ENCODE data around the gene SECISBP2L.
A peak's percentile ranks its signal among the peaks of the same experiment; 100 is the strongest.
"Not testable (repeated sequence)": the region's sequence is repeated elsewhere in the genome, so short reads cannot be mapped to it uniquely, and the experiment has no call there.

SECISBP2L gene

GRCh38 chr15:48972750-48973503 is 73.3 kb downstream of the SECISBP2L start:
- intact Hi-C loops (cut with DNase I), result no loop called here
- peak in 2 of 10 donors; percentile 64 to 77 for DNase-seq

- intact Hi-C loops (cut with DNase I), result not testable (repeated sequence)
Measured at GRCh38 chr15:48970926-48971325, 75.3 kb downstream of the SECISBP2L start.

GRCh38 chr15:48968066-48968465 is 78.2 kb downstream of the SECISBP2L start:
- DNase-seq, result no peak
- intact Hi-C loops (cut with DNase I), result no loop called here

More at GRCh38 chr15:48970926-48971325, 75.3 kb downstream of the SECISBP2L start:
- DNase-seq, result not testable (repeated sequence)

- no peak for DNase-seq
- intact Hi-C loops (cut with DNase I), result no loop called here
Measured at GRCh38 chr15:48967336-48967735, 78.9 kb downstream of the SECISBP2L start.

- intact Hi-C loops (cut with DNase I), result no loop called here
- DNase-seq, result no peak
Measured at GRCh38 chr15:48966595-48967301, 79.5 kb downstream of the SECISBP2L start.

GRCh38 chr15:48965972-48966371 is 80.3 kb downstream of the SECISBP2L start:
- DNase-seq, result peak in 1 of 10 donors; percentile 14

GRCh38 chr15:48964898-48965297 is 81.3 kb downstream of the SECISBP2L start:
- intact Hi-C loops (cut with DNase I), result loop anchor here (5.0 kb wide), 1 partner anchor 88 kb away; the partner anchor contains the start of gene EID1
- no peak for DNase-seq

More at GRCh38 chr15:48965972-48966371, 80.3 kb downstream of the SECISBP2L start:
- intact Hi-C loops (cut with DNase I), result no loop called here

GRCh38 chr15:48963524-48964113 is 82.6 kb downstream of the SECISBP2L start, which contains the start of gene SHC4:
Gene SHC4 (minus strand): TSS chr15:48963919. CDS start chr15:48963015, 904 bp downstream.
- peak; percentile 44 to 96 (median 80) for DNase-seq
- intact Hi-C loops (cut with DNase I), result loop anchor here (5.0 kb wide), 1 partner anchor 86 kb away; the partner anchor contains the start of gene EID1

GRCh38 chr15:48962662-48963523 is 83.4 kb downstream of the SECISBP2L start:
- DNase-seq, result peak in 8 of 10 donors; percentile 23 to 89 (median 35)
- intact Hi-C loops (cut with DNase I), result loop anchor here (5.0 kb wide), 1 partner anchor 86 kb away; the partner anchor contains the start of gene EID1

- intact Hi-C loops (cut with DNase I), result no loop called here
- DNase-seq, result no peak
Measured at GRCh38 chr15:48955967-48956366, 90.3 kb downstream of the SECISBP2L start.

- no peak for DNase-seq
- intact Hi-C loops (cut with DNase I), result no loop called here
Measured at GRCh38 chr15:48955370-48955769, 90.9 kb downstream of the SECISBP2L start.

GRCh38 chr15:48954538-48954937 is 91.7 kb downstream of the SECISBP2L start:
- intact Hi-C loops (cut with DNase I), result no loop called here
- DNase-seq, result no peak

GRCh38 chr15:48946840-48947187 is 99.4 kb downstream of the SECISBP2L start:
- intact Hi-C loops (cut with DNase I), result no loop called here
- DNase-seq, result no peak

- intact Hi-C loops (cut with DNase I), result no loop called here
- no peak for DNase-seq
Measured at GRCh38 chr15:48946074-48946839, 100.0 kb downstream of the SECISBP2L start.

- intact Hi-C loops (cut with DNase I), result no loop called here
- no peak for DNase-seq
Measured at GRCh38 chr15:48945386-48945785, 100.9 kb downstream of the SECISBP2L start.

- no peak for DNase-seq
- intact Hi-C loops (cut with DNase I), result no loop called here
Measured at GRCh38 chr15:48941904-48942303, 104.3 kb downstream of the SECISBP2L start.

GRCh38 chr15:48940508-48940907 is 105.7 kb downstream of the SECISBP2L start:
- DNase-seq, result no peak
- intact Hi-C loops (cut with DNase I), result no loop called here

- intact Hi-C loops (cut with DNase I), result no loop called here
- no peak for DNase-seq
Measured at GRCh38 chr15:48939648-48940047, 106.6 kb downstream of the SECISBP2L start.

Measured in posterior cingulate gyrus (tissue), 11 donors.